Measurements from ENCODE around the gene TEX101.
"Not testable (repeated sequence)": the region's sequence is repeated elsewhere in the genome, so short reads cannot be mapped to it uniquely, and the experiment has no call there.

TEX101 gene

DNA sequence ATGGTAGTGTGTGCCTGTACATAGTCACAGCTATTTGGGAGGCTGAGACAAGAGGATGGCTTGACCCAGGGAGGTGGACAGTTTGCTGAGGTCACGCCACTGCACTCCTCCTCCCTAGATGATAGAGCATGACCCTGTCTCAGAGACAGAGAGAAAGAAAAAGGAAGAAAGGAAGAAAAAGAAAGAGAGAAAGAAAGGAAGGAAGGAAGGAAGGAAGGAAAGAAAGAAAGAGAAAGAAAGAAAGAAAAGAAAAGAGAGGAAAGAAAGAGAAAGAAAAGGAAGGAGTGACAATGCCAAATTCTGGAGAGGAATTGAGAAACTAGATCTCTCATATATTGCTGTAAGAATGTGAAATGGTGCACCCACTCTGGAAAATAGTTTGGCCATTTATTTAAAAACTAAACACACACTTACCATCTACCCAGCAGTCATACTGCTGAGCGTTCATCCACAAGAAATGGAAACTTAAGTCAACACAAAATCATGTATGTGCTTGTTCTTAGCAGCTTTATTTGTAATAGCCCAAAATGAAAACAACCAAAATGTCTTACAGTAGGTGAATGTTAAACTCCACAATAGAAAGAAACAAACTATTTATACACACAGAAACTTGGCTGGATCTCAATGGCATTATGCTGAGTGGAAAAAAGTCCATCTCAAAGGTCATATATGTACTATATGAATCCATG lies 7.5 kb downstream of the TEX101 start:
- no peak for DNase-seq

- no peak for DNase-seq
Observed at GRCh38 chr19:43422689-43423066, 8.0 kb downstream of the TEX101 start.

- no peak for DNase-seq
Observed at GRCh38 chr19:43423779-43424178, 9.1 kb downstream of the TEX101 start.

DNA sequence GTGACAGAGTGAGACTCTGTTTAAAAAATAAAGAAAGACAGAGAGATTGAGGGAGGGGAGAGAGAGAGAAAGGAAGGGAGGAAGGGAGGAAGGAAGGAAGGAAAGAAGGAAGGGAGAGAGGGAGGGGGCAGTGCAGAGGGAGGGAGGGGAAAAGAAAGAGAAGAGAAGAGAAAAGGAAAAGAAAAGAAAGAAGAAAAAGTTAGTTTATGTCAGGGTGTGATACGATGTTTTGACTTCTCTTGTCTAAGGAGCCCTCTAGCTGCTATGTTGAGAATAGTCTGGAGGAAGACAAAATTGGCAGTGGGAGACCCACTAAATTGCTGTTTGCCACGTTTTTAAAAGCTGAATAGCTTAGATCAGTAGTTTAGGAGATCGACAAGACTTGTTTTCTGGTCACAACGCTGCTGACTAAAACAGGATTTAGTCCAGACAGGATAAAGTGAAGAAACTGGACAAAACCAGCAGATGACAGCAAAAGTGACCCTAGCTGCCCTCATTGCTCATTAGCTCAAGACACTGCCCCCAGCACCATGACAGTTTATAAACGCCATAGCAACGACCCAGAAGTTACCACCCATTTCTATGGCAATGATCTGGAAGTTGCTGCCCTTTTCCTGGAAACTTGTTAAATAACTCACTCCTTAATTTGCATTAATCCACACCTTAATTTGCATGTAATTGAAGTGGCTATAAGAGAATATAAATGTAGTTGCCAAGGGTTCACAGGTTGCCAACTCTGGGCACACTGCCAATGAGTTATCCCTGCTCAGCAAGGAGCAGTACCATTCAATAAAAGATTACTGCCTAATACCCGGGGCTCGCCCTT lies 11.1 kb downstream of the TEX101 start:
- DNase-seq: no peak

- DNase-seq: no peak
Observed at GRCh38 chr19:43429395-43429794, 14.7 kb downstream of the TEX101 start.

GRCh38 chr19:43430142-43430710 lies 15.5 kb downstream of the TEX101 start:
- peak in 1 of 2 experiments; percentile 25 for DNase-seq

GRCh38 chr19:43430976-43431375 lies 16.3 kb downstream of the TEX101 start:
- DNase-seq: no peak

DNA sequence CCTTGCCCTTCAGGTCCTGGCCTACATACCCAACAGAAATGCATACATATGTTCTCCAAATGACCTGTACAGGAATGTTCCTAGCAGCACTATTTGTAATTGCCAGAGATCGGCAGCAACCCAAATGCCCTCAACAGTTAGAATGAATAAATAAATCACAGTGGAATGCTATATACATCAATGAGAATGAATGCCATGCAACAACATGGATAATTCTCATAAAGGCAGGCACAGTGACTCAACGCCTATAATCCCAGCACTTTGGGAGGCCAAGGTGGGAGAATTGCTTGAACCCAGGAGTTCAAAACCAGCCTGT lies 18.6 kb downstream of the TEX101 start:
- no peak for DNase-seq

- no peak for DNase-seq
Observed at GRCh38 chr19:43433689-43434088, 19.0 kb downstream of the TEX101 start.

- DNase-seq: no peak
Observed at GRCh38 chr19:43435775-43436174, 21.1 kb downstream of the TEX101 start.

GRCh38 chr19:43437284-43437683 lies 22.6 kb downstream of the TEX101 start:
- not testable (repeated sequence) for DNase-seq

- DNase-seq: no peak
Observed at GRCh38 chr19:43437712-43438111, 23.0 kb downstream of the TEX101 start.

GRCh38 chr19:43438291-43439031 lies 23.8 kb downstream of the TEX101 start:
- peak in 1 of 2 experiments; percentile 34 for DNase-seq

GRCh38 chr19:43439032-43439708 lies 24.5 kb downstream of the TEX101 start:
- no peak for DNase-seq

GRCh38 chr19:43439709-43440063 lies 25.0 kb downstream of the TEX101 start:
- no peak for DNase-seq

GRCh38 chr19:43441716-43442115 lies 27.0 kb downstream of the TEX101 start:
- no peak for DNase-seq

DNA sequence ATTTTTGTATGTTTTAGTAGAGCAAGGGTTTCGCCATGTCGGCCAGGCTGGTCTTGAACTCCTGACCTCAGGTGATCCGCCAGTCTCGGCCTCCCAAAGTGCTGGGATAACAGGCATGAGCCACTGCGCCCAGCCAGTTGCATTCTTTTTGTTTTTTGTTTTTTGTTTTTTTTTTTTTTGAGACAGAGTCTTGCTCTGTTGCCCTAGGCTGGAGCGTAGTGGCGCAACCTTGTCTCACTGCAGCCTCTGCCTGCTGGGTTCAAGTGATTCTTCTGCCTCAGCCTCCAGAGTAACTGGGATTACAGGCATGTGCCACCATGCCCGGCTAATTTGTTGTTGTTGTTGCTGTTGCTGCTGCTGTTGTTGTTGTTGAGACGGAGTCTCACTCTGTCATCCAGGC lies 29.4 kb downstream of the TEX101 start:
- DNase-seq: not testable (repeated sequence)

GRCh38 chr19:43444531-43445287 lies 30.0 kb downstream of the TEX101 start:
- DNase-seq: no peak

GRCh38 chr19:43445426-43445825 lies 30.7 kb downstream of the TEX101 start:
- no peak for DNase-seq

- DNase-seq: peak; percentile 86
Observed at GRCh38 chr19:43446746-43447489, 32.2 kb downstream of the TEX101 start.

GRCh38 chr19:43447655-43448054 lies 33.0 kb downstream of the TEX101 start:
- no peak for DNase-seq
